WTC11 (cell line): ENCODE data around the gene COL5A1. TPM values are rescaled to one million over a fixed set of nuclear protein-coding genes. Genes with fewer than 3 reads are reported as not detected.

Experiments used
- ATAC-seq: fragments of 200-7000 bp; cut with Tn5 transposase; 2 replicates; pipeline ENCODE4 v1.10.0; 2021; ENCODE audit warnings: mild to moderate bottlenecking, moderate library complexity
- CTCF ChIA-PET: fragments of 300-600 bp; sonication (Branson Sonifier 250); formaldehyde crosslinking; loops from one replicate; lab custom pipeline; 2021; ENCODE audit warnings: antibody characterized with exemption; lab: Charles Lee
- POLR2A ChIA-PET: fragments of 350-600 bp; sonication (Branson Sonifier 250); formaldehyde crosslinking; loops from one replicate; lab custom pipeline; 2021; ENCODE audit warnings: antibody characterized with exemption; lab: Charles Lee
- DNase-seq: peaks from one replicate; pipeline ENCODE4 v3.0.0; 2021; ENCODE audit warnings: low spot score
- H3K27ac Mint-ChIP-seq: 2 replicates; pipeline ENCODE4 v1.8.0; 2021; ENCODE audit warnings: mixed read lengths
- H3K27me3 Mint-ChIP-seq: 2 replicates; pipeline ENCODE4 v1.8.0; 2021; ENCODE audit warnings: low read depth, mild to moderate bottlenecking, moderate library complexity, mixed read lengths
- H3K36me3 Mint-ChIP-seq: 2 replicates; pipeline ENCODE4 v1.8.0; 2021; ENCODE audit warnings: mixed read lengths
- H3K4me1 Mint-ChIP-seq: 2 replicates; pipeline ENCODE4 v1.8.0; 2022; ENCODE audit warnings: mixed read lengths
- H3K4me3 Mint-ChIP-seq: 2 replicates; pipeline ENCODE4 v1.8.0; 2021; ENCODE audit warnings: mild to moderate bottlenecking, moderate library complexity, mixed read lengths
- H3K9me3 Mint-ChIP-seq: 2 replicates; pipeline ENCODE4 v1.8.0; 2021; ENCODE audit warnings: mixed read lengths
- CBFB ChIP-seq: sonication (generic); formaldehyde crosslinking; IDR thresholded peaks from 2 replicates; pipeline ENCODE4 v1.8.1; 2022; ENCODE audit warnings: mild to moderate bottlenecking, low read depth, missing genetic modification reagents
- CREB1 ChIP-seq: sonication (generic); formaldehyde crosslinking; IDR thresholded peaks from 2 replicates; pipeline ENCODE4 v1.8.0; 2023; ENCODE audit warnings: mild to moderate bottlenecking, missing genetic modification reagents
- E2F4 ChIP-seq: sonication (generic); formaldehyde crosslinking; IDR thresholded peaks from 2 replicates; pipeline ENCODE4 v1.8.1; 2022; ENCODE audit warnings: low read depth, mild to moderate bottlenecking, moderate library complexity, missing genetic modification reagents, borderline replicate concordance
- ELF4 ChIP-seq: sonication (generic); formaldehyde crosslinking; IDR thresholded peaks from 2 replicates; pipeline ENCODE4 v1.8.1; 2022; ENCODE audit warnings: low read depth, mild to moderate bottlenecking, moderate library complexity, missing genetic modification reagents
- EMX1 ChIP-seq: fragments of 250-450 bp; sonication (Bioruptor Pico); IDR thresholded peaks from 2 replicates; pipeline ENCODE4 v1.8.0; 2021; ENCODE audit warnings: mild to moderate bottlenecking
- FOXJ3 ChIP-seq: sonication (generic); formaldehyde crosslinking; IDR thresholded peaks from 2 replicates; pipeline ENCODE4 v1.9.0; 2021; ENCODE audit warnings: missing genetic modification reagents, mild to moderate bottlenecking, borderline replicate concordance
- FOXK1 ChIP-seq: sonication (generic); formaldehyde crosslinking; IDR thresholded peaks from 2 replicates; pipeline ENCODE4 v1.8.0; 2022; ENCODE audit warnings: mild to moderate bottlenecking, moderate library complexity, missing genetic modification reagents
- GABPB1 ChIP-seq: sonication (generic); formaldehyde crosslinking; IDR thresholded peaks from 2 replicates; pipeline ENCODE4 v1.8.1; 2023; ENCODE audit warnings: mild to moderate bottlenecking, missing genetic modification reagents
- GRHL2 ChIP-seq: fragments of 250-450 bp; sonication (Bioruptor Pico); IDR thresholded peaks from 2 replicates; pipeline ENCODE4 v1.8.0; 2022; ENCODE audit warnings: mild to moderate bottlenecking, moderate library complexity; ENCODE audit not compliant: insufficient replicate concordance, severe bottlenecking
- GTF2I ChIP-seq: fragments of 250-450 bp; sonication (Bioruptor Pico); conservative IDR thresholded peaks from 2 replicates; pipeline ENCODE4 v1.4.0; 2021; ENCODE audit warnings: mild to moderate bottlenecking
- JAZF1 ChIP-seq: fragments of 250-450 bp; sonication (Bioruptor Pico); IDR thresholded peaks from 2 replicates; pipeline ENCODE4 v1.9.0; 2021; ENCODE audit warnings: moderate library complexity, mild to moderate bottlenecking, inconsistent platforms
- MXD4 ChIP-seq: fragments of 250-450 bp; sonication (Bioruptor Pico); IDR thresholded peaks from 2 replicates; pipeline ENCODE4 v1.8.0; 2021; ENCODE audit warnings: mild to moderate bottlenecking, moderate library complexity, borderline replicate concordance
- MYBL2 ChIP-seq: sonication (generic); formaldehyde crosslinking; IDR thresholded peaks from 2 replicates; pipeline ENCODE4 v1.8.1; 2023; ENCODE audit warnings: mild to moderate bottlenecking, moderate library complexity, missing genetic modification reagents
- OVOL2 ChIP-seq: fragments of 250-450 bp; sonication (Bioruptor Pico); IDR thresholded peaks from 2 replicates; pipeline ENCODE4 v1.9.0; 2021; ENCODE audit warnings: mild to moderate bottlenecking, borderline replicate concordance
- PREB ChIP-seq: sonication (generic); formaldehyde crosslinking; IDR thresholded peaks from 2 replicates; pipeline ENCODE4 v1.8.1; 2022; ENCODE audit warnings: mild to moderate bottlenecking, missing genetic modification reagents, moderate library complexity, borderline replicate concordance
- RELA ChIP-seq: sonication (generic); formaldehyde crosslinking; IDR thresholded peaks from 2 replicates; pipeline ENCODE4 v1.8.1; 2022; ENCODE audit warnings: missing genetic modification reagents, mild to moderate bottlenecking, borderline replicate concordance
- SMAD3 ChIP-seq: sonication (generic); formaldehyde crosslinking; IDR thresholded peaks from 2 replicates; pipeline ENCODE4 v1.8.0; 2022; ENCODE audit warnings: missing genetic modification reagents, mild to moderate bottlenecking, borderline replicate concordance
- TEAD4 ChIP-seq: sonication (generic); formaldehyde crosslinking; IDR thresholded peaks from 2 replicates; pipeline ENCODE4 v1.8.0; 2022; ENCODE audit warnings: mild to moderate bottlenecking, missing genetic modification reagents
- TP53 ChIP-seq: sonication (generic); formaldehyde crosslinking; IDR thresholded peaks from 2 replicates; pipeline ENCODE4 v1.8.1; 2023; ENCODE audit warnings: mild to moderate bottlenecking, missing genetic modification reagents
- ZBTB21 ChIP-seq: sonication (generic); formaldehyde crosslinking; IDR thresholded peaks from 2 replicates; pipeline ENCODE4 v1.8.1; 2023; ENCODE audit warnings: mild to moderate bottlenecking, missing genetic modification reagents, borderline replicate concordance
- ZBTB43 ChIP-seq: sonication (generic); formaldehyde crosslinking; IDR thresholded peaks from 2 replicates; pipeline ENCODE4 v1.8.1; 2023; ENCODE audit warnings: mild to moderate bottlenecking, missing genetic modification reagents
- ZNF121 ChIP-seq: sonication (generic); formaldehyde crosslinking; IDR thresholded peaks from 2 replicates; pipeline ENCODE4 v1.8.0; 2023; ENCODE audit warnings: missing genetic modification reagents
- ZNF263 ChIP-seq: sonication (generic); formaldehyde crosslinking; IDR thresholded peaks from 2 replicates; pipeline ENCODE4 v1.8.1; 2022; ENCODE audit warnings: low read depth, mild to moderate bottlenecking, moderate library complexity, missing genetic modification reagents
- ZNF317 ChIP-seq: sonication (generic); formaldehyde crosslinking; IDR thresholded peaks from 2 replicates; pipeline ENCODE4 v1.8.1; 2023; ENCODE audit warnings: low read depth, mild to moderate bottlenecking, moderate library complexity, missing genetic modification reagents, borderline replicate concordance
- total RNA-seq: library from RNA; stranded (reverse); gene quantifications from 3 replicates; pipeline ENCODE4 v1.2.3, GENCODE V29; 2021
- TF ChIP-seq, protein P1 (sequence below): sonication (generic); formaldehyde crosslinking; IDR thresholded peaks from 2 replicates; pipeline ENCODE4 v1.8.1; 2023; ENCODE audit warnings: mild to moderate bottlenecking, moderate library complexity, missing genetic modification reagents

Gene COL5A1
- total RNA-seq, 1 experiment from 2014 or later: 13.5 TPM

GRCh38 chr9:134710271-134710540 lies 68.6 kb downstream of the COL5A1 start:
- TF ChIP-seq, protein P1, sequence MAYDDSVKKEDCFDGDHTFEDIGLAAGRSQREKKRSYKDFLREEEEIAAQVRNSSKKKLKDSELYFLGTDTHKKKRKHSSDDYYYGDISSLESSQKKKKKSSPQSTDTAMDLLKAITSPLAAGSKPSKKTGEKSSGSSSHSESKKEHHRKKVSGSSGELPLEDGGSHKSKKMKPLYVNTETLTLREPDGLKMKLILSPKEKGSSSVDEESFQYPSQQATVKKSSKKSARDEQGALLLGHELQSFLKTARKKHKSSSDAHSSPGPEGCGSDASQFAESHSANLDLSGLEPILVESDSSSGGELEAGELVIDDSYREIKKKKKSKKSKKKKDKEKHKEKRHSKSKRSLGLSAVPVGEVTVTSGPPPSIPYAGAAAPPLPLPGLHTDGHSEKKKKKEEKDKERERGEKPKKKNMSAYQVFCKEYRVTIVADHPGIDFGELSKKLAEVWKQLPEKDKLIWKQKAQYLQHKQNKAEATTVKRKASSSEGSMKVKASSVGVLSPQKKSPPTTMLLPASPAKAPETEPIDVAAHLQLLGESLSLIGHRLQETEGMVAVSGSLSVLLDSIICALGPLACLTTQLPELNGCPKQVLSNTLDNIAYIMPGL (CRISPR knock-in tag): no peak
- no peak for TF ChIP-seq JAZF1 (CRISPR knock-in tag)
- TF ChIP-seq ZNF121 (CRISPR knock-in tag): no peak
- no peak for TF ChIP-seq FOXJ3 (CRISPR knock-in tag)
- TF ChIP-seq ELF4: no peak
- TF ChIP-seq TEAD4 (CRISPR knock-in tag): no peak
- TF ChIP-seq GRHL2: no peak
- peaks cover 27% of the 10 kb centered on the region for H3K9me3 Mint-ChIP-seq
- no peak for DNase-seq
- ChIA-PET POLR2A (no interaction called here), CTCF (no interaction called here)
- no peaks in the 10 kb centered on the region for H3K4me1 Mint-ChIP-seq
- H3K27me3 Mint-ChIP-seq: no peaks in the 10 kb centered on the region
- H3K27ac Mint-ChIP-seq: no peak overlapping the region
- H3K36me3 Mint-ChIP-seq: peaks cover 25% of the 10 kb centered on the region
- no peak overlapping the region for H3K4me3 Mint-ChIP-seq
- no peak for ATAC-seq

GRCh38 chr9:134710901-134711300 lies 69.3 kb downstream of the COL5A1 start:
- Mint-ChIP-seq H3K4me1 (no peaks in the 10 kb centered on the region), H3K9me3 (peaks cover 34% of the 10 kb centered on the region), H3K27me3 (no peaks in the 10 kb centered on the region), H3K36me3 (peaks cover 30% of the 10 kb centered on the region), H3K27ac (no peak overlapping the region), H3K4me3 (no peak overlapping the region)
- CTCF ChIA-PET: no interaction called here
- ATAC-seq (no peak), DNase-seq (no peak)
- POLR2A ChIA-PET: no interaction called here
- no peak for TF ChIP-seq EMX1
- TF ChIP-seq ZBTB43 (CRISPR knock-in tag): no peak
- TF ChIP-seq TP53: no peak
- no peak for TF ChIP-seq MYBL2 (CRISPR knock-in tag)
- TF ChIP-seq CBFB (CRISPR knock-in tag): no peak
- TF ChIP-seq OVOL2 (CRISPR knock-in tag): no peak
- no peak for TF ChIP-seq RELA (CRISPR knock-in tag)
- TF ChIP-seq MXD4 (CRISPR knock-in tag): no peak
- TF ChIP-seq GABPB1: no peak
- TF ChIP-seq ZBTB21: no peak

DNA sequence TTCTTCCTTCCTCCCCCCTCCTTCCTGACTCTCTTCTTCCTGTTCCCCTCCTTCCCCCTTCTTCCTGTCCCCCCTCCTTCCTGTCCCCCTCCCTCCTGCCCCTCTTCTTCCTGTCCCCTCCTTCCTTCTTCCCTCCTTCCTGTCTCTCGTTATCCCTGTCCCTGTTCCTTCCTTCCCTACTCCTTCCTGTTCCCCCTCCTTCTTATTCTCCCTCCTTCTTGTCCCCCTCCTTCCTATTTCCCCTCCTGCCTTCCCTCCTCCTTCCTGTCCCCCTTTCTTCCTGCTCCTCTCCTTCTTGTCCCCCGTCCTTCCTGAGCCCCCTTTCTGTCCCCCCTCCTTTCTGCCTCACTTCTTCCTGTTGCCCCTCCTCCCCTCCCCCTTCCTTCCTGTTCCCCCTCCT lies 70.6 kb downstream of the COL5A1 start:
- POLR2A ChIA-PET: no interaction called here
- no peak for DNase-seq

More for the DNA sequence above, 70.6 kb downstream of the COL5A1 start:
- TF ChIP-seq SMAD3 (CRISPR knock-in tag) (no peak), GTF2I (no peak), FOXK1 (CRISPR knock-in tag) (no peak), ZNF317 (no peak), PREB (no peak), E2F4 (CRISPR knock-in tag) (no peak), CBFB (CRISPR knock-in tag) (no peak), CREB1 (no peak), ZNF263 (CRISPR knock-in tag) (no peak)
- TF ChIP-seq, all 79 proteins: peak for 0
- no peaks in the 10 kb centered on the region for H3K27me3 Mint-ChIP-seq
- CTCF ChIA-PET: no interaction called here
- peaks cover 30% of the 10 kb centered on the region for H3K36me3 Mint-ChIP-seq
- H3K4me3 Mint-ChIP-seq: no peak overlapping the region
- H3K27ac Mint-ChIP-seq: no peak overlapping the region
- peaks cover 36% of the 10 kb centered on the region for H3K9me3 Mint-ChIP-seq
- no peaks in the 10 kb centered on the region for H3K4me1 Mint-ChIP-seq
- ATAC-seq: no peak
